ENCODE data around the gene LTA.

DNA sequence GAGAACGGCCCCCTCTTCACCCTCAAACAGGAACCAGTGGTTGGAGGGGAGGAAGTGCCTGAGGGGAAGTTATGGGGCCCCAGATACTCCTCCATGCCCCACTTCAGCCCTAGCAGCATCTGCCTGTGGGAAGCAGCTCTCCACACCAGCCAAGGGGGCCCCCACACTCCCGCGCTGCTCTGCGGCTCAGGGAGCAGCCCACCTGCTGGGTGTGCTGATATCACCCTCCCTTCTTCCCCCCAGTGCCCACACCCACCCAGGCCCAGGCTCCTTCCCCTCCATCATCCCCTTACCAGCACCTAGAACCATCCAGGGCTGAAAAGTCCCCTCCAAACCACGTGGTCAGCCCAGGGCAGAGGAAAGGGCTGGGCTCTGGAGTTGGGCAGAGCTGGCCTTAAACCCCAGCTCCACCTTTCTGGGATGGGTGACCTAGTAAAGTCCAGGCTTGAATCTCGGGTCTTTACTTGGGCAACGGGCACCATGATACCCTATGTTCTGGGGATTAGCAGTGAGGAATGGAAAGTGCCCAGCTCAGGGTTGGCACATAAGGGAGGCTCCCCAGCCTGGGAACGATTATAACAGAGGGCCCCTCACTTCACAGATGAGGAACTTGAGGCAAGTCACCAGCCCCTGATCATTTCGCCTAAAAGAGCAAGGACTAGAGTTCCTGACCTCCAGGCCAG, 14.7 kb downstream of the LTA start:
- TF ChIP-seq CTCF (optimal IDR thresholded peaks at IDR 0.05 in 1 of 3, IDR thresholded peaks at IDR 0.05 in 1 of 3, conservative IDR thresholded peaks at IDR 0.05 in 1 of 3; ENCODE audit: extremely low read depth in 1 of 3, insufficient read depth in 2 of 3, low read length in 3 of 3) (no peak), EZH2 (IDR thresholded peaks at IDR 0.05; ENCODE audit: low read length) (no peak)

All from keratinocyte (primary cell).